Adrenal gland (tissue), 12 donors: ENCODE measurements around the gene PRSS21. TPM values are rescaled to one million over a fixed set of nuclear protein-coding genes. Genes with fewer than 3 reads are reported as not detected.
A peak's percentile ranks its signal among the peaks of the same experiment; 100 is the strongest.

ENCODE experiments used
- DNase-seq, 7 donors: peaks; one replicate each; pipeline ENCODE4 v3.0.0-alpha.2; 2019 to 2020
- H3K27ac ChIP-seq, 5 donors: fragments of 200-600 bp; sonication (generic) in 4 of 5; 1 replicate in 3 of 5; 2 replicates in 2 of 5; pipeline versions ENCODE4 v1.5.1 to v1.8.0; 2016 to 2020; ENCODE audit warnings: mild to moderate bottlenecking in 1 of 5
- H3K27me3 ChIP-seq: fragments of 200-600 bp; 2 replicates; pipeline ENCODE4 v1.8.0; 2021
- H3K36me3 ChIP-seq, 2 donors: fragments of 200-600 bp; replicated peaks in 1 of 2; 1 replicate in 1 of 2; 2 replicates in 1 of 2; pipeline versions ENCODE4 v1.5.1 to v1.8.0; 2018 to 2022
- H3K4me1 ChIP-seq, 2 donors: fragments of 200-600 bp; replicated peaks in 1 of 2; 1 replicate in 1 of 2; 2 replicates in 1 of 2; pipeline versions ENCODE4 v1.5.1 to v1.8.0; 2018 to 2021
- H3K4me3 ChIP-seq, 4 donors: fragments of 200-600 bp; sonication (generic) in 3 of 4; one replicate each; pipeline ENCODE4 v1.5.1; 2016 to 2018
- H3K9me3 ChIP-seq, 3 donors: fragments of 200-600 bp; sonication (generic) in 1 of 3; replicated peaks in 1 of 3; 1 replicate in 2 of 3; 2 replicates in 1 of 3; pipeline versions ENCODE4 v1.5.1 to v1.8.0; 2016 to 2021
- CTCF ChIP-seq, 6 experiments: fragments of 450-650 bp in 4 of 6; fragments of 200-600 bp in 2 of 6; sonication (generic) in 1 of 6; IDR thresholded peaks; 1 replicate in 5 of 6; 2 replicates in 1 of 6; pipeline versions ENCODE4 v1.5.1 to v1.8.0; 2016 to 2021; ENCODE audit warnings: antibody characterized with exemption in 6 of 6, mild to moderate bottlenecking in 2 of 6, moderate library complexity in 1 of 6
- POLR2A ChIP-seq, 2 donors: fragments of 450-650 bp; IDR thresholded peaks; one replicate each; pipeline ENCODE4 v1.6.1; 2017; ENCODE audit warnings: antibody characterized with exemption in 2 of 2, mild to moderate bottlenecking in 2 of 2, moderate library complexity in 1 of 2
- WGBS, 4 donors: extraction: QIAGEN DNeasy Blood & Tissue Kit in 2 of 4; methylation state at CpG; one replicate each; pipeline versions ENCODE4 v1.1.5 to v1.1.7; 2013 to 2017; 5-methylcytosine and 5-hydroxymethylcytosine counted together
- intact Hi-C, 2 donors: fragments of 100-400 bp; cut with DNase I; formaldehyde crosslinking; loops; one replicate each; pipeline versions ENCODE4 v1.14.1 to v1.15.0; 2022 to 2023
- polyA plus RNA-seq, 3 donors: library from polyadenylated mRNA; stranded (reverse); fragments of 200-250 nt in 2 of 3; fragments of 350-450 nt in 1 of 3; fragmentation: Illumina TruSeq in 1 of 3; extraction: RNeasy Lipid Tissue Mini Kit (QIAGEN cat#74804) in 1 of 3; gene quantifications; one replicate each; pipeline ENCODE4 v1.2.3, GENCODE V29; 2013 to 2014
- total RNA-seq, 9 donors: library from RNA; depleted of rRNA in 4 of 9; stranded (reverse); fragments of >200 nt in 4 of 9; fragments of 120-200 nt in 1 of 9; fragmentation: NEBNext Ultra II Directional in 1 of 9; extraction: Animal tissue kit (Norgen Biotek cat#: 25700) in 1 of 9; gene quantifications; one replicate each; pipeline versions ENCODE4 v1.1.0 to v1.2.4, GENCODE V29; 2013 to 2023
- donor health status: healthy with polysubstance abuse.
- donor health status: Bipolar disorder and iron deficiency.
- donor health status: DM: yes; HTN: yes; CAD: no.
- donor health status: DM: no; HTN: no; CAD: no.
- donor health status: DM: no; HTN: no; CAD: no.
- donor health status: DM: yes; HTN: yes; CAD: no.

Gene PRSS21
- total and polyA plus RNA-seq, 12 donors = 0.20 to 2.6 (median 0.85) TPM; not detected in 6

DNA sequence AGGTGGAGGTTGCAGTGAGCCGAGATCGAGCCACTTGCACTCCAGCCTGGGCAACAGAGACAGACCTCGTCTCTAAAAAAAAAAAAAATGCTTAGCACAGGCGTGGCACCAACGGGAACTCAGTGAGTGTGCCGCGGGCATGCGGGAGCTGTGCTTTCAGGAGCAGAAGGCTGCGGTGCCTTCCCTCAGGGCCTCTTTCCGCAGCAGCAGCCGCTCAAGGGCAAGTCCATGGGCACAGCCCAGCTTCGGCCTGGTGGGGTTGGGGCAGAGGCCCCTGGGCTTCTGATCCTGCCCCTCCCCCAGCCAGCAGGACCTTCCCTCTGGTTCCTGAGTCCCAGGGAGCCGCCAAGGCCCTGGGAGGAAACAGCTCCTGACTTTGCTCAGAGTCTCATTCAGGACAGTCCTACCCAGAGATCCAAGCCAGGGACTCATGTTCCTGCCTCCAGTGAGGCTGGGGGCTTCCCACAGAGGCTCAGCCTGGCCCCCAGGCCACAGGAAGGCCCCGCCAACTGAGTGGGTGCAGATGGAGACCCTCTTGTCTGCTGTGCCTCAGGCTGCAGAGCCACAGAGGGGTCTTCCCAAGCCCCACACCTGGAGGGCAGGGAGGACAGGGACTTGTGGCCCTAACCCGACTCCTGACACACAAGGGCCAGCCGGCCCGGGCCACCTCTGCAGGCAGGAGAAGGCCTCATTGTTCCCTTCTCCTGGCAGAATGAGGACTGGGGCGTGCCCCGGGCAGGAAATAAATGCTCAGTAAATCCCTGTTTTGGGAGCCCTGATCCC, 9.7 kb downstream of the PRSS21 start:
- WGBS, 4 donors = 47 to 60% (median 58%) methylated on average over 9 to 19 of the region's 19 CpGs
- H3K4me3 ChIP-seq = no peak overlapping the region
- DNase-seq = peak in 1 of 7 donors; percentile 5
- no peaks in the 10 kb centered on the region for H3K4me1 ChIP-seq
- H3K27me3 ChIP-seq = peaks cover 12% of the 10 kb centered on the region
- H3K27ac ChIP-seq = no peak overlapping the region
- H3K36me3 ChIP-seq = no peaks in the 10 kb centered on the region
- intact Hi-C loops = no loop called here
- no peak for TF ChIP-seq CTCF (IDR thresholded peaks at IDR 0.05)
- no peak for TF ChIP-seq POLR2A (IDR thresholded peaks at IDR 0.05)
- no peaks in the 10 kb centered on the region for H3K9me3 ChIP-seq

DNA sequence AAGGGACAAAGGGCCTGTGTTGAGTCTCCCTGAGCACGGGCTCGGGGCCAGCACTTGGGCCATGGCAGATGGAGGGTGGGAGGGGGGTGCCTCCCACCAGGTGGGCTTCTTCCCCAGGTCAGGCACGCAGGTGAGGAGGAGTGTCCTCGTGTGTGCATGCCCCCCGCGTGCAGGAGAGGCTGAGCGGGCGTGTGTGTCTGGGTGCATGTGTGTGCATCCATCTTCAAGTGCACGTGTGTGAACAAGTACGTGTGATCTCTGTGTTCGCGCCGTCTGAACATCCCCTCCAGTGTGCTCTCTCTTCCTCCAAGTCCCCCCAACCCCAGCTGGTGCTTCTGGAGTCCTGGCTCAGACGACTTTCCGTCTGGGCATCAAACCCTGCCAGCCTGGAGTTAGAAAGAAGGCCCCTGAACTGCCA, 10.3 kb downstream of the PRSS21 start:
- Histone ChIP-seq H3K27me3 (peaks cover 15% of the 10 kb centered on the region), H3K36me3 (no peaks in the 10 kb centered on the region), H3K4me1 (no peaks in the 10 kb centered on the region), H3K9me3 (no peaks in the 10 kb centered on the region), H3K27ac (no peak overlapping the region), H3K4me3 (no peak overlapping the region)
- no peak for TF ChIP-seq POLR2A (IDR thresholded peaks at IDR 0.05)
- TF ChIP-seq CTCF (IDR thresholded peaks at IDR 0.05) = no peak
- DNase-seq = peak in 1 of 7 donors; percentile 4
- WGBS, 4 donors = 79 to 84% (median 83%) methylated on average over 13 to 15 of the region's 15 CpGs
- intact Hi-C loops = no loop called here

- Histone ChIP-seq H3K27ac (no peak overlapping the region), H3K9me3 (no peaks in the 10 kb centered on the region), H3K36me3 (no peaks in the 10 kb centered on the region), H3K4me3 (no peak overlapping the region), H3K27me3 (peaks cover 15% of the 10 kb centered on the region), H3K4me1 (no peaks in the 10 kb centered on the region)
- TF ChIP-seq CTCF (IDR thresholded peaks at IDR 0.05) = no peak
- intact Hi-C loops = no loop called here
- WGBS, 4 donors = 75 to 89% (median 79%) methylated on average over 11 to 14 of the region's 14 CpGs
- peak in 1 of 7 donors; percentile 2 for DNase-seq
Observed at GRCh38 chr16:2827831-2828520, 10.9 kb downstream of the PRSS21 start.

- no peak overlapping the region for H3K27ac ChIP-seq
- no peak for TF ChIP-seq POLR2A (IDR thresholded peaks at IDR 0.05)
- TF ChIP-seq CTCF (IDR thresholded peaks at IDR 0.05) = no peak
- 83 to 93% (median 90%) methylated on average over 8 of the region's 8 CpGs for WGBS, 4 donors
- DNase-seq = no peak
- intact Hi-C loops = no loop called here
- H3K9me3 ChIP-seq = no peaks in the 10 kb centered on the region
- peaks cover 15% of the 10 kb centered on the region for H3K27me3 ChIP-seq
- H3K4me3 ChIP-seq = no peak overlapping the region
- H3K4me1 ChIP-seq = no peaks in the 10 kb centered on the region
- no peaks in the 10 kb centered on the region for H3K36me3 ChIP-seq
Observed at GRCh38 chr16:2828521-2828840, 11.4 kb downstream of the PRSS21 start.
